A549 (cell line): ENCODE results near the gene CFAP410.

Experiments used
- BCL3 ChIP-seq: fragments of >200 bp; sonication (Bioruptor Twin); formaldehyde crosslinking; IDR thresholded peaks from 3 replicates; pipeline ENCODE4 v1.6.1; 2016
- CBX2 ChIP-seq: fragments of 200-600 bp; sonication (generic); IDR thresholded peaks from 2 replicates; pipeline ENCODE4 v1.6.1; 2016; ENCODE audit warnings: low read depth, mild to moderate bottlenecking, borderline replicate concordance
- CEBPB ChIP-seq, 2 experiments: fragments of >200 bp in 1 of 2; sonication (Bioruptor Twin) in 1 of 2; formaldehyde crosslinking in 1 of 2; IDR thresholded peaks; 2 replicates each; pipeline ENCODE4 v1.6.1; 2012 to 2016
- RCOR1 ChIP-seq: fragments of 150-350 bp; IDR thresholded peaks from 2 replicates; pipeline ENCODE4 v1.6.1; 2014; ENCODE audit warnings: antibody characterized with exemption, low read length, low read depth
- USF2 ChIP-seq: fragments of 450-650 bp; IDR thresholded peaks from 2 replicates; pipeline ENCODE4 v1.6.1; 2014; ENCODE audit warnings: antibody characterized with exemption
- TF ChIP-seq, protein P1 (sequence below): fragments of >200 bp; sonication (Bioruptor Twin); formaldehyde crosslinking; IDR thresholded peaks from 3 replicates; pipeline ENCODE4 v1.5.1; 2016
- TF ChIP-seq, protein P2 (sequence below): fragments of 150-350 bp; IDR thresholded peaks from 2 replicates; pipeline ENCODE4 v1.6.1; 2014; ENCODE audit warnings: low read depth, mild to moderate bottlenecking, low read length

DNA sequence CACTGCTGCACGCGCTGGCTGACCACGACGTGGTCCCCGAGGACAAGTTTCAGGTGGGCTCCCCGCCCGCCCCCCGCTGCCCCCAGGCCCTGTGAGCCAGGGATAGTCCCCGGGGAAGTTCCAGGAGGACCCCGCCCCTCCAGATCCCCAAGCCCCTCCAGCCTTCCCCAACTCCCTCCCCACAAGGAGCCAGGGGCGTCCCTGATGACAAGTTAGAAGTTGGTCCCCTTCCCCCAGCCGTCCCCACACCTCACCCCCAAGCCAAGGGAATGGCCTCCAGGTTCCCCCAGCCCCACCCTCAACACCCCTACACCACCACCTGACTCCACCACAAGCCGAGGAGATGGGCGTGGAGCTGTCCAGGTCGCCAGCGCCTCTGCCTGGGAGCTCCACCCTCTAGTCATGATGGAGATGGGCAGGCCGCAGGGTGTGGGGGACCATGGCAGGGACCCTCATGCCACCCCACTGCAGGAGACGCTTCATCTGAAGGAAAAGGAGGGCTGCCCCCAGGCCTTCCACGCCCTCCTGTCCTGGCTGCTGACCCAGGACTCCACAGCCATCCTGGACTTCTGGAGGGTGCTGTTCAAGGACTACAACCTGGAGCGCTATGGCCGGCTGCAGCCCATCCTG is 53.0 kb downstream of the CFAP410 start:
- TF ChIP-seq USF2 (no peak), BCL3 (no peak), CEBPB (IDR thresholded peaks at IDR 0.05) (no peak), CBX2 (no peak), RCOR1 (no peak)
- TF ChIP-seq, protein P1, sequence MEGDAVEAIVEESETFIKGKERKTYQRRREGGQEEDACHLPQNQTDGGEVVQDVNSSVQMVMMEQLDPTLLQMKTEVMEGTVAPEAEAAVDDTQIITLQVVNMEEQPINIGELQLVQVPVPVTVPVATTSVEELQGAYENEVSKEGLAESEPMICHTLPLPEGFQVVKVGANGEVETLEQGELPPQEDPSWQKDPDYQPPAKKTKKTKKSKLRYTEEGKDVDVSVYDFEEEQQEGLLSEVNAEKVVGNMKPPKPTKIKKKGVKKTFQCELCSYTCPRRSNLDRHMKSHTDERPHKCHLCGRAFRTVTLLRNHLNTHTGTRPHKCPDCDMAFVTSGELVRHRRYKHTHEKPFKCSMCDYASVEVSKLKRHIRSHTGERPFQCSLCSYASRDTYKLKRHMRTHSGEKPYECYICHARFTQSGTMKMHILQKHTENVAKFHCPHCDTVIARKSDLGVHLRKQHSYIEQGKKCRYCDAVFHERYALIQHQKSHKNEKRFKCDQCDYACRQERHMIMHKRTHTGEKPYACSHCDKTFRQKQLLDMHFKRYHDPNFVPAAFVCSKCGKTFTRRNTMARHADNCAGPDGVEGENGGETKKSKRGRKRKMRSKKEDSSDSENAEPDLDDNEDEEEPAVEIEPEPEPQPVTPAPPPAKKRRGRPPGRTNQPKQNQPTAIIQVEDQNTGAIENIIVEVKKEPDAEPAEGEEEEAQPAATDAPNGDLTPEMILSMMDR: no peak
- TF ChIP-seq, protein P2, sequence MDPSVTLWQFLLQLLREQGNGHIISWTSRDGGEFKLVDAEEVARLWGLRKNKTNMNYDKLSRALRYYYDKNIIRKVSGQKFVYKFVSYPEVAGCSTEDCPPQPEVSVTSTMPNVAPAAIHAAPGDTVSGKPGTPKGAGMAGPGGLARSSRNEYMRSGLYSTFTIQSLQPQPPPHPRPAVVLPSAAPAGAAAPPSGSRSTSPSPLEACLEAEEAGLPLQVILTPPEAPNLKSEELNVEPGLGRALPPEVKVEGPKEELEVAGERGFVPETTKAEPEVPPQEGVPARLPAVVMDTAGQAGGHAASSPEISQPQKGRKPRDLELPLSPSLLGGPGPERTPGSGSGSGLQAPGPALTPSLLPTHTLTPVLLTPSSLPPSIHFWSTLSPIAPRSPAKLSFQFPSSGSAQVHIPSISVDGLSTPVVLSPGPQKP: no peak
